Gastrocnemius medialis (tissue), 4 donors: Measurements from ENCODE around the gene CHCHD3. TPM values are rescaled to one million over a fixed set of nuclear protein-coding genes. Genes with fewer than 3 reads are reported as not detected.

Experiments used
- ATAC-seq, 2 donors: fragments of 150-250 bp; one replicate each; pipeline ENCODE4 v1.9.1; 2016
- DNase-seq, 2 donors: peaks; one replicate each; pipeline ENCODE4 v3.0.0-alpha.2; 2019
- H3K27ac ChIP-seq, 4 donors: fragments of 200-600 bp; sonication (generic); 1 replicate in 1 of 4; 2 replicates in 3 of 4; pipeline ENCODE4 v1.5.1; 2016 to 2018; ENCODE audit warnings: mild to moderate bottlenecking in 2 of 4, moderate library complexity in 1 of 4
- H3K27me3 ChIP-seq, 3 donors: fragments of 200-600 bp; sonication (generic) in 2 of 3; 1 replicate in 1 of 3; 2 replicates in 2 of 3; pipeline versions ENCODE4 v1.5.1 to v1.6.0; 2016 to 2019; ENCODE audit warnings: mild to moderate bottlenecking in 1 of 3, moderate library complexity in 1 of 3
- H3K36me3 ChIP-seq, 2 donors: fragments of 200-600 bp; sonication (generic) in 1 of 2; one replicate each; pipeline ENCODE4 v1.5.1; 2017 to 2018
- H3K4me1 ChIP-seq, 2 donors: fragments of 200-600 bp; sonication (generic) in 1 of 2; one replicate each; pipeline ENCODE4 v1.5.1; 2016 to 2017; ENCODE audit warnings: mild to moderate bottlenecking in 2 of 2
- H3K4me3 ChIP-seq, 4 donors: fragments of 200-600 bp; sonication (generic) in 3 of 4; 1 replicate in 1 of 4; 2 replicates in 3 of 4; pipeline ENCODE4 v1.5.1; 2016 to 2019; ENCODE audit warnings: mild to moderate bottlenecking in 2 of 4
- H3K9me3 ChIP-seq, 3 donors: fragments of 200-600 bp; sonication (generic) in 2 of 3; 1 replicate in 1 of 3; 2 replicates in 2 of 3; pipeline ENCODE4 v1.5.1; 2016 to 2019
- CTCF ChIP-seq, 5 experiments: fragments of 450-650 bp in 3 of 5; fragments of 200-600 bp in 2 of 5; sonication (generic) in 2 of 5; IDR thresholded peaks in 4 of 5; conservative IDR thresholded peaks in 1 of 5; 1 replicate in 4 of 5; 2 replicates in 1 of 5; pipeline ENCODE4 v1.5.1; 2016 to 2019; ENCODE audit warnings: antibody characterized with exemption in 5 of 5, mild to moderate bottlenecking in 3 of 5, moderate library complexity in 3 of 5
- POLR2A ChIP-seq, 2 donors: fragments of 450-650 bp; IDR thresholded peaks; one replicate each; pipeline ENCODE4 v1.6.1; 2017; ENCODE audit warnings: antibody characterized with exemption in 2 of 2, mild to moderate bottlenecking in 2 of 2, moderate library complexity in 2 of 2
- in situ Hi-C, 4 donors: fragments of 200-750 bp; cut with MboI; loops; one replicate each; pipeline versions ENCODE4 v1.15.0 to v1.8.0; 2017; ENCODE audit warnings: low sequenced_read_pairs in 4 of 4
- intact Hi-C: fragments of 100-400 bp; cut with DNase I; formaldehyde crosslinking; loops from one replicate; pipeline ENCODE4 v1.15.1; 2023; ENCODE audit warnings: low total_unique reads
- total RNA-seq, 4 donors: library from RNA; depleted of rRNA; stranded (reverse); fragments of >200 nt; gene quantifications; one replicate each; pipeline versions ENCODE4 v1.1.0 to v1.2.3, GENCODE V29; 2016

CHCHD3 gene
- total RNA-seq, 4 donors from 2014 or later: 110 to 177 (median 131) TPM

GRCh38 chr7:133064082-133064820 is 17.6 kb downstream of the CHCHD3 start:
- H3K4me1 ChIP-seq: peaks cover 16 to 21% of the 10 kb centered on the region in 2 donors
- no peak for ATAC-seq
- H3K27ac ChIP-seq: peak overlapping the region in 1 of 4 donors; percentile 4
- TF ChIP-seq POLR2A (IDR thresholded peaks at IDR 0.05): no peak
- no peak for TF ChIP-seq CTCF (IDR thresholded peaks at IDR 0.05 in 4 of 5, conservative IDR thresholded peaks at IDR 0.05 in 1 of 5)
- no peak for DNase-seq
- peaks cover 0 to 14% of the 10 kb centered on the region in 2 donors for H3K36me3 ChIP-seq
- intact Hi-C loops (no loop called here), in situ Hi-C loops (no loop called here)
- no peaks in the 10 kb centered on the region for H3K9me3 ChIP-seq
- no peak overlapping the region for H3K4me3 ChIP-seq
- no peaks in the 10 kb centered on the region for H3K27me3 ChIP-seq

DNA sequence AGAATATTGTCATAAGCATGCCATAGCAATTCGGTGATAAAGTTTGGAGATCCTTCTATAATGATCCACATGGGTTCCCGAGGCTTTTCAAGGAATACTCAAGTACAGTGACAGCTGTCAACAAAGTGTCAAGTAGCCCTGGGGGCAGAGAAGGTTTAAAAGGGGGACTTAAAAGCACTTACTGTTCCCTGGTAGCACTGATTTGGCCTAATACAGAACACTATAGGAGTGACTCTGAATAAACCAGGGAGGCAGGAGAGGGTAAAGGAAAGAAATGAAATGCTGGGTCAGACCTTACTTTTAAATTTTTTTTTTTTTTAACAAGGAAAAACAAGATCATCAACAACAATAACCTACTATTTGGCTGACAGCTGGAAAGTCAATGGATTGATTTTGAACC is 20.1 kb downstream of the CHCHD3 start:
- in situ Hi-C loops: no loop called here
- no peaks in the 10 kb centered on the region for H3K27me3 ChIP-seq
- no peak overlapping the region for H3K4me3 ChIP-seq
- no peak for TF ChIP-seq CTCF (IDR thresholded peaks at IDR 0.05 in 4 of 5, conservative IDR thresholded peaks at IDR 0.05 in 1 of 5)
- peaks cover 18 to 25% of the 10 kb centered on the region in 2 donors for H3K4me1 ChIP-seq
- intact Hi-C loops: no loop called here
- no peaks in the 10 kb centered on the region for H3K9me3 ChIP-seq
- H3K36me3 ChIP-seq: no peaks in the 10 kb centered on the region
- no peak for ATAC-seq
- H3K27ac ChIP-seq: peak overlapping the region in 3 of 4 donors; percentile 11 to 67 (median 30)
- no peak for DNase-seq

GRCh38 chr7:133061357-133061756 is 20.5 kb downstream of the CHCHD3 start:
- no peak for TF ChIP-seq POLR2A (IDR thresholded peaks at IDR 0.05)
- no peak for TF ChIP-seq CTCF (IDR thresholded peaks at IDR 0.05 in 4 of 5, conservative IDR thresholded peaks at IDR 0.05 in 1 of 5)
- DNase-seq: no peak
- ATAC-seq: peak; percentile 23 to 35
- Histone ChIP-seq H3K9me3 (no peaks in the 10 kb centered on the region), H3K27me3 (no peaks in the 10 kb centered on the region), H3K27ac (peak overlapping the region in 3 of 4 donors; percentile 11 to 67 (median 30)), H3K4me3 (no peak overlapping the region), H3K36me3 (no peaks in the 10 kb centered on the region), H3K4me1 (peaks cover 22 to 29% of the 10 kb centered on the region in 2 donors)
- in situ Hi-C loops (no loop called here), intact Hi-C loops (no loop called here)

DNA sequence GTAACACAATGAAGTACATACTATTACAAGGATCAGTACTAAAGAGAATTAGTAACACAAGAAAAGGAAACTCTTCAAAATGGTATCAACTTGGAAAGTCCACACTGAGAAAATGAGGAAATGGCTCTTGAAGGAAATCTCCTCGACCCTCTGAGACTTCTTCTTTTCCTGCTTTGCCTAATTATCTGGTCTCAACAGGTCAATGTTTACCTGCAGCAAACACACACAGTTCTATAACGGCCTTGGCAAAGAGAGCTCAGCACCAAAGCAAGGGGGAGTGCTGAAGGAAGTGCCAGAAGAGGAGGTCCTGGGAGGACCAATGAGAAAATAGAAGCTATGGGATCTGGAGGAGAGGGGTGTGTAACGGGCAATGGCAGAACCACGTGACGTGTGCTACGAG is 21.9 kb downstream of the CHCHD3 start:
- H3K36me3 ChIP-seq: no peaks in the 10 kb centered on the region
- intact Hi-C loops: no loop called here
- no peak for ATAC-seq
- TF ChIP-seq CTCF (IDR thresholded peaks at IDR 0.05 in 4 of 5, conservative IDR thresholded peaks at IDR 0.05 in 1 of 5) (no peak), POLR2A (IDR thresholded peaks at IDR 0.05) (no peak)
- H3K4me1 ChIP-seq: peaks cover 30 to 32% of the 10 kb centered on the region in 2 donors
- no peak for DNase-seq
- H3K9me3 ChIP-seq: no peaks in the 10 kb centered on the region
- in situ Hi-C loops: no loop called here
- no peaks in the 10 kb centered on the region for H3K27me3 ChIP-seq
- H3K4me3 ChIP-seq: no peak overlapping the region
- no peak overlapping the region for H3K27ac ChIP-seq
